ENCODE results near the gene ATP13A2. TPM values are rescaled to one million over a fixed set of nuclear protein-coding genes. Genes with fewer than 3 reads are reported as not detected.
"Not testable (repeated sequence)": the region's sequence is repeated elsewhere in the genome, so short reads cannot be mapped to it uniquely, and the experiment has no call there.

The ATP13A2 gene
- polyA plus RNA-seq, 2 donors, result 26.5 to 30.7 TPM

GRCh38 chr1:16946185-16946584 is 65.5 kb downstream of the ATP13A2 start:
- WGBS, 2 donors, result 89 to 92% methylated on average over 8 to 12 of the region's 13 CpGs
- peaks cover 0 to 20% of the 10 kb centered on the region in 2 donors for H3K36me3 ChIP-seq (ENCODE audit: control insufficient read depth in 2 of 2, insufficient read depth in 2 of 2, low read length in 1 of 2)
- not testable (repeated sequence) for H3K9me3 ChIP-seq (ENCODE audit: control insufficient read depth in 2 of 2, insufficient read depth in 1 of 2, low read depth in 1 of 2, low read length in 1 of 2); H3K4me1 ChIP-seq (ENCODE audit: control insufficient read depth in 2 of 2, insufficient read depth in 2 of 2, low read length in 1 of 2); H3K27ac ChIP-seq (ENCODE audit: low read depth in 2 of 2, low read length in 1 of 2); H3K4me3 ChIP-seq (ENCODE audit: low read depth in 1 of 2, low read length in 2 of 2); H3K27me3 ChIP-seq (ENCODE audit: control insufficient read depth in 1 of 2, insufficient read depth in 2 of 2, low read length in 2 of 2)

GRCh38 chr1:16945512-16945911 is 66.2 kb downstream of the ATP13A2 start:
- not testable (repeated sequence) for H3K9me3 ChIP-seq (ENCODE audit: control insufficient read depth in 2 of 2, insufficient read depth in 1 of 2, low read depth in 1 of 2, low read length in 1 of 2); H3K27me3 ChIP-seq (ENCODE audit: control insufficient read depth in 1 of 2, insufficient read depth in 2 of 2, low read length in 2 of 2); H3K4me1 ChIP-seq (ENCODE audit: control insufficient read depth in 2 of 2, insufficient read depth in 2 of 2, low read length in 1 of 2); H3K4me3 ChIP-seq (ENCODE audit: low read depth in 1 of 2, low read length in 2 of 2); H3K27ac ChIP-seq (ENCODE audit: low read depth in 2 of 2, low read length in 1 of 2)
- WGBS, 2 donors, result 86 to 94% methylated on average over 8 to 9 of the region's 9 CpGs
- H3K36me3 ChIP-seq (ENCODE audit: control insufficient read depth in 2 of 2, insufficient read depth in 2 of 2, low read length in 1 of 2), result peaks cover 0 to 20% of the 10 kb centered on the region in 2 donors

DNA sequence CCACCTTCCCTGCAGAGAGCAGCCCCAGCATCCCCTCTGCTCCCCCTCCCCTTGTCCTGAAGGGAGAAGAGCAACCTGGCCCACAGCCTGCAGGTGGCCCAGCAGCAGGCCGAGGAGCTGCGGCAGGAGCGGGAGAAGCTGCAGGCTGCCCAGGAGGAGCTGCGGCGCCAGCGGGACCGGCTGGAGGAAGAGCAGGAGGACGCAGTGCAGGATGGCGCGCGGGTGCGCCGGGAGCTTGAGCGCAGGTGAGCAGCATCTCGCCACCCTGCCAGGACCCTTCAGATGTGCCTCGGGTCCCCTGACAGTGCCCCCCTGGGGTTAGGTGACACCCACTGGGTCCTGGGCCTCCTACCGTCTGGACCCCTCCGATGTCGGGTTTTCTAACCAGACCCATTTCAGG is 67.7 kb downstream of the ATP13A2 start:
- H3K36me3 ChIP-seq (ENCODE audit: control insufficient read depth in 2 of 2, insufficient read depth in 2 of 2, low read length in 1 of 2), result peaks cover 0 to 20% of the 10 kb centered on the region in 2 donors

GRCh38 chr1:16939386-16940180 is 72.1 kb downstream of the ATP13A2 start:
- H3K36me3 ChIP-seq (ENCODE audit: control insufficient read depth in 2 of 2, insufficient read depth in 2 of 2, low read length in 1 of 2), result peaks cover 0 to 23% of the 10 kb centered on the region in 2 donors
- WGBS, 2 donors, result 93 to 95% methylated on average over 32 of the region's 32 CpGs
- not testable (repeated sequence) for H3K27me3 ChIP-seq (ENCODE audit: control insufficient read depth in 1 of 2, insufficient read depth in 2 of 2, low read length in 2 of 2); H3K4me3 ChIP-seq (ENCODE audit: low read depth in 1 of 2, low read length in 2 of 2); H3K27ac ChIP-seq (ENCODE audit: low read depth in 2 of 2, low read length in 1 of 2); H3K9me3 ChIP-seq (ENCODE audit: control insufficient read depth in 2 of 2, insufficient read depth in 1 of 2, low read depth in 1 of 2, low read length in 1 of 2); H3K4me1 ChIP-seq (ENCODE audit: control insufficient read depth in 2 of 2, insufficient read depth in 2 of 2, low read length in 1 of 2)

More for the DNA sequence above, 67.7 kb downstream of the ATP13A2 start:
- Histone ChIP-seq H3K9me3 (ENCODE audit: control insufficient read depth in 2 of 2, insufficient read depth in 1 of 2, low read depth in 1 of 2, low read length in 1 of 2) (no peaks in the 10 kb centered on the region), H3K27me3 (ENCODE audit: control insufficient read depth in 1 of 2, insufficient read depth in 2 of 2, low read length in 2 of 2) (no peaks in the 10 kb centered on the region), H3K4me3 (ENCODE audit: low read depth in 1 of 2, low read length in 2 of 2) (no peak overlapping the region), H3K27ac (ENCODE audit: low read depth in 2 of 2, low read length in 1 of 2) (no peak overlapping the region), H3K4me1 (ENCODE audit: control insufficient read depth in 2 of 2, insufficient read depth in 2 of 2, low read length in 1 of 2) (no peaks in the 10 kb centered on the region)
- WGBS, 2 donors, result 91 to 94% methylated on average over 19 of the region's 19 CpGs

DNA sequence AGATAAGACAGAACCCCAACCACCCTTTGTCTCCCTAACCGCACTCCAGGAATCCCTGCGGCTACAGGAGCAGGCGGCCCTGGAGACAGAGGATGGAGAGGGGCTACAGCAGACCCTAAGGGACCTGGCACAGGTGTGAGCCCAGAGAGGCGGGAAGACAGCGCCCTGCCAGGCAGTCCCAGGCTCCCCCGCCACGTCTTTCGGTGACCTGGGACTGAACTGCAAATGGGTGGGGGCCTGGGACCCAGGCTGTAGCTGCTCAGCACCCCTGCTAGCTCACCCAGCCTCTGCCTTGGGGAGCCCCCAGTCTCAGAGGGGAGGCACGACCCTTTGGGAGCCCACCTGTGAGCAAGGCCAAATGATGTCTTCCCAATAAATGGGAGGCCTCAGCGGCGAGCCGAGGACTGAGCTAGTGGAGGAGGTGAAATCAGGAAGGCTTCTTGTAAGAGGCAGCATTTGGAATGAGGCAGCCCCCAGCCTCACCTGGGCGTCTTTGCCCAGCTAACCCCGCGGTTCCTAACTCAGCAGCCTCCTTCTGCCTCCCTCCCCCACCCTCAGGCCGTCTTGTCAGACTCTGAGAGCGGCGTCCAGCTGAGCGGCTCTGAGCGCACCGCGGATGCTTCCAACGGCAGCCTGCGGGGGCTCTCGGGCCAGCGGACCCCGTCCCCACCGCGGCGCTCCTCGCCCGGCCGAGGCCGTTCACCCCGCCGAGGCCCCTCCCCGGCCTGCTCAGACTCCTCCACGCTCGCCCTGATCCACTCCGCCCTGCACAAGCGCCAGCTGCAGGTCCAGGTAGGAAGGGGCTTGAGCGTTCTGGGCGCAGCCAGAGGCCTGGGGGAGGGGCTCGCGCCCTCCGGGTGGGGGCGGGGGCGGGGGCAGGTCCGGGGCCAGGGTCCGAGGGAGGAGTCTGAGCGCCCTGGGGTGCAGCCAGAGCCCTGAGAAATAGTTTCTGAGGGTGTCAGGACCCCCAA is 73.1 kb downstream of the ATP13A2 start:
- Histone ChIP-seq H3K27ac (ENCODE audit: low read depth in 2 of 2, low read length in 1 of 2) (no peak overlapping the region), H3K36me3 (ENCODE audit: control insufficient read depth in 2 of 2, insufficient read depth in 2 of 2, low read length in 1 of 2) (peaks cover 0 to 18% of the 10 kb centered on the region in 2 donors), H3K27me3 (ENCODE audit: control insufficient read depth in 1 of 2, insufficient read depth in 2 of 2, low read length in 2 of 2) (no peaks in the 10 kb centered on the region), H3K4me3 (ENCODE audit: low read depth in 1 of 2, low read length in 2 of 2) (no peak overlapping the region), H3K4me1 (ENCODE audit: control insufficient read depth in 2 of 2, insufficient read depth in 2 of 2, low read length in 1 of 2) (no peaks in the 10 kb centered on the region), H3K9me3 (ENCODE audit: control insufficient read depth in 2 of 2, insufficient read depth in 1 of 2, low read depth in 1 of 2, low read length in 1 of 2) (no peaks in the 10 kb centered on the region)
- WGBS, 2 donors, result 81 to 84% methylated on average over 50 to 51 of the region's 51 CpGs

- H3K4me3 ChIP-seq (ENCODE audit: low read depth in 1 of 2, low read length in 2 of 2); H3K4me1 ChIP-seq (ENCODE audit: control insufficient read depth in 2 of 2, insufficient read depth in 2 of 2, low read length in 1 of 2); H3K27me3 ChIP-seq (ENCODE audit: control insufficient read depth in 1 of 2, insufficient read depth in 2 of 2, low read length in 2 of 2); H3K9me3 ChIP-seq (ENCODE audit: control insufficient read depth in 2 of 2, insufficient read depth in 1 of 2, low read depth in 1 of 2, low read length in 1 of 2); H3K27ac ChIP-seq (ENCODE audit: low read depth in 2 of 2, low read length in 1 of 2): not testable (repeated sequence)
- peaks cover 0 to 12% of the 10 kb centered on the region in 2 donors for H3K36me3 ChIP-seq (ENCODE audit: control insufficient read depth in 2 of 2, insufficient read depth in 2 of 2, low read length in 1 of 2)
- WGBS, 2 donors, result 86 to 92% methylated on average over 16 of the region's 16 CpGs
Measured at GRCh38 chr1:16936580-16936979, 75.1 kb downstream of the ATP13A2 start.

Other genes with a start within 250 kb of the ATP13A2 start
- gene RNU1-2, start 115.9 kb downstream of the ATP13A2 start, polyA plus RNA-seq, result not detected
- 10 to 100 TPM; 15.5 to 64.1 TPM for gene CROCC, start 90.0 kb downstream of the ATP13A2 start, polyA plus RNA-seq
- gene MFAP2, start 31.3 kb downstream of the ATP13A2 start, polyA plus RNA-seq, result 1 to 10 TPM; 1.5 to 1.9 TPM
- 100 to 1,000 TPM in 1 of 2 donors, 10 to 100 TPM in 1; 36.5 to 102 TPM for gene SDHB, start 42.1 kb upstream of the ATP13A2 start, polyA plus RNA-seq
- under 1 TPM; 0.43 to 0.58 TPM for gene PADI2, start 107.5 kb upstream of the ATP13A2 start, polyA plus RNA-seq
- 100 to 1,000 TPM; 162 to 398 TPM for gene PADI1, start 193.2 kb upstream of the ATP13A2 start, polyA plus RNA-seq
- gene PADI3, start 237.2 kb upstream of the ATP13A2 start, polyA plus RNA-seq, result 10 to 100 TPM; 14.1 to 31.0 TPM

Data from esophagus (tissue), 2 donors.